T-helper 1 cell (primary cell): ENCODE results near the gene SNURF.
"Not testable (repeated sequence)": the region's sequence is repeated elsewhere in the genome, so short reads cannot be mapped to it uniquely, and the experiment has no call there.

ENCODE experiments used
- DNase-seq, 5 donors: peaks; one replicate each; pipeline ENCODE4 v3.0.0-alpha.2; 2012 to 2020

Gene SNURF

GRCh38 chr15:24971772-24972171 is 17.0 kb downstream of the SNURF start:
- no peak for DNase-seq

- DNase-seq, result not testable (repeated sequence)
Measured at GRCh38 chr15:24972707-24973106, 17.9 kb downstream of the SNURF start.

DNA sequence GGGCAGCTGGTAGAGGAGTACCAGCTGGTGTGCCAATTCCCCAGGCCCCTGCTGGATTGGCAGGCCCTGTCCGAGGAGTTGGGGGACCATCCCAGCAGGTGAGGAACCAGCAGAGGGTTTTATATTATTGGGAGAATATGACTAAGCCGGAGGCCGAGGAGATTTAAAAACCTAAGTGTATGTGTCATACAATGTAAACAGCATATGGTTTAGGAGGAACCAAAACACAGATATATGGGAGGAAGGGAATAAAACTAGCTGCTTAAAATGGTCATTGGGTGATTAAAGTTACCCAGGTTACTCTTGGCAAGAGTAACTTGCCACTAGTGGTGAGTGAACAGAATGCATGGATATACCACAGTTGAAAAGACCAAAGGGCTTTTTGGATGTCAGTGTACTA is 22.1 kb downstream of the SNURF start:
- no peak for DNase-seq

DNA sequence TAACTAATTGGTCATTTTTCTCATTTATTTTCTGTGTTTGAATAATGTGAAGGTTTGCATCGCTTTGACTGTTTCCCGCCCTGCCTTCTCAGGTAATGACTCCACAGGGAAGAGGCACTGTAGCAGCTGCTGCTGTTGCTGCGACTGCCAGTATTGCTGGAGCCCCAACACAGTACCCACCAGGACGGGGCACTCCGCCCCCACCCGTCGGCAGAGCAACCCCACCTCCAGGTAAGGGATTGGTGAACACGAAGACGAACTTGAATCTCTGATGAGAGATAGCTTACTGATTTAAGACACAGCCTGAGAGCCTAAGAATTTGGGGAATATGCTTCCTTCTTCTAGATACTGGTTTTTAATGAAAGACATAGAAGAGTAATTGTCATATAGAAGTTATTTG is 22.9 kb downstream of the SNURF start:
- DNase-seq, result no peak

GRCh38 chr15:24985224-24985623 is 30.4 kb downstream of the SNURF start:
- DNase-seq, result no peak

DNA sequence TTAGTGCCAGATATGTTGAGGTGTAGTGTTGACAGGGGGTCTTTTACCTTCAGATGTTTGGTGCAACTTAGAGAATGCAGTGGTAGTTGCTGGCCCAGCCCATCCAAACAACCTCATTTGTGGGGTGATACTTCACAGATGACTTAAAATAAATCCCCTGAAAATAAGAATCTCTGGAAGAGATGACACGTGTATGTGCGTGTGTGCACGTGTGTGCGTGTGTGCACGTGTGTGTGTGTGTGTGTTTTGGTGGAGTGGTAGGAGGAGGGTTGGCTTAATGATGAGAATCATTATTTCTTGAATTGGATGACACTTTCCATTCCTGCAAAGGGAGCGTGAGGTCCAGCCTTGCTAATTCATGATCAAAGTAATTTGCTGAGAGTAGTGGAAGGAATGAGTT is 31.9 kb downstream of the SNURF start:
- DNase-seq, result no peak
